Cardiac muscle cell (in vitro differentiated cells and primary cell): Measurements from ENCODE around the gene TAX1BP3. TPM values are rescaled to one million over a fixed set of nuclear protein-coding genes. Genes with fewer than 3 reads are reported as not detected.

Experiments
- DNase-seq, 2 donors: peaks; one replicate each; pipeline versions ENCODE4 v3.0.0 to v3.0.0-alpha.2; 2010 to 2017; ENCODE audit warnings: low read depth in 1 of 2, low spot score in 1 of 2
- H3K27ac ChIP-seq: fragments of 200-600 bp; sonication (generic); 2 replicates; pipeline ENCODE4 v1.5.1; 2016
- H3K27me3 ChIP-seq: fragments of 200-600 bp; sonication (generic); 2 replicates; pipeline ENCODE4 v1.6.0; 2016; ENCODE audit warnings: control low read depth
- H3K36me3 ChIP-seq: fragments of 200-600 bp; sonication (generic); 2 replicates; pipeline ENCODE4 v1.5.1; 2016; ENCODE audit warnings: control low read depth
- H3K4me1 ChIP-seq: fragments of 200-600 bp; sonication (generic); 2 replicates; pipeline ENCODE4 v1.8.1; 2017; ENCODE audit warnings: low read depth, mild to moderate bottlenecking, mixed run types
- H3K4me3 ChIP-seq: fragments of 200-600 bp; sonication (generic); 2 replicates; pipeline ENCODE4 v1.5.1; 2016; ENCODE audit warnings: mild to moderate bottlenecking
- H3K9me3 ChIP-seq: fragments of 200-600 bp; sonication (generic); 2 replicates; pipeline ENCODE4 v1.5.1; 2017; ENCODE audit warnings: low read depth, mild to moderate bottlenecking, control low read depth
- polyA plus RNA-seq: library from polyadenylated mRNA; unstranded; fragments of >200 nt; fragmentation: Nextera tagmentation; extraction: Ambion mirVana; gene quantifications from 2 replicates; pipeline ENCODE4 v1.2.1, GENCODE V29; 2016
- total RNA-seq: library from RNA; depleted of rRNA; stranded (reverse); fragments of >200 nt; gene quantifications from 2 replicates; pipeline ENCODE4 v1.2.3, GENCODE V29; 2016
- TF ChIP-seq, protein P1 (sequence below): IDR thresholded peaks from 2 replicates; pipeline ENCODE4 v1.5.1; 2012; ENCODE audit warnings: low read depth, mild to moderate bottlenecking, low read length

Gene TAX1BP3
- total and polyA plus RNA-seq, 2 experiments from 2014 or later, result 141 to 286 TPM

DNA sequence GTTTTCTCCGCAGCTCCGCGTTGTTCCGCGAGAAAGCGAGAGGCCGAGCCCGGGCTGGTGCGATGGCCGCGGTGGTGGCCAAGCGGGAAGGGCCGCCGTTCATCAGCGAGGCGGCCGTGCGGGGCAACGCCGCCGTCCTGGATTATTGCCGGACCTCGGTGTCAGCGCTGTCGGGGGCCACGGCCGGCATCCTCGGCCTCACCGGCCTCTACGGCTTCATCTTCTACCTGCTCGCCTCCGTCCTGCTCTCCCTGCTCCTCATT is 638 bp upstream of the TAX1BP3 start:
- no peak for DNase-seq
- Histone ChIP-seq H3K27ac (peak overlapping the region; percentile 95), H3K27me3 (no peaks in the 10 kb centered on the region), H3K36me3 (peaks cover 6% of the 10 kb centered on the region), H3K4me3 (peak overlapping the region; percentile 78), H3K9me3 (no peaks in the 10 kb centered on the region), H3K4me1 (peaks cover 11% of the 10 kb centered on the region)
- TF ChIP-seq, protein P1, sequence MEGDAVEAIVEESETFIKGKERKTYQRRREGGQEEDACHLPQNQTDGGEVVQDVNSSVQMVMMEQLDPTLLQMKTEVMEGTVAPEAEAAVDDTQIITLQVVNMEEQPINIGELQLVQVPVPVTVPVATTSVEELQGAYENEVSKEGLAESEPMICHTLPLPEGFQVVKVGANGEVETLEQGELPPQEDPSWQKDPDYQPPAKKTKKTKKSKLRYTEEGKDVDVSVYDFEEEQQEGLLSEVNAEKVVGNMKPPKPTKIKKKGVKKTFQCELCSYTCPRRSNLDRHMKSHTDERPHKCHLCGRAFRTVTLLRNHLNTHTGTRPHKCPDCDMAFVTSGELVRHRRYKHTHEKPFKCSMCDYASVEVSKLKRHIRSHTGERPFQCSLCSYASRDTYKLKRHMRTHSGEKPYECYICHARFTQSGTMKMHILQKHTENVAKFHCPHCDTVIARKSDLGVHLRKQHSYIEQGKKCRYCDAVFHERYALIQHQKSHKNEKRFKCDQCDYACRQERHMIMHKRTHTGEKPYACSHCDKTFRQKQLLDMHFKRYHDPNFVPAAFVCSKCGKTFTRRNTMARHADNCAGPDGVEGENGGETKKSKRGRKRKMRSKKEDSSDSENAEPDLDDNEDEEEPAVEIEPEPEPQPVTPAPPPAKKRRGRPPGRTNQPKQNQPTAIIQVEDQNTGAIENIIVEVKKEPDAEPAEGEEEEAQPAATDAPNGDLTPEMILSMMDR, result no peak

DNA sequence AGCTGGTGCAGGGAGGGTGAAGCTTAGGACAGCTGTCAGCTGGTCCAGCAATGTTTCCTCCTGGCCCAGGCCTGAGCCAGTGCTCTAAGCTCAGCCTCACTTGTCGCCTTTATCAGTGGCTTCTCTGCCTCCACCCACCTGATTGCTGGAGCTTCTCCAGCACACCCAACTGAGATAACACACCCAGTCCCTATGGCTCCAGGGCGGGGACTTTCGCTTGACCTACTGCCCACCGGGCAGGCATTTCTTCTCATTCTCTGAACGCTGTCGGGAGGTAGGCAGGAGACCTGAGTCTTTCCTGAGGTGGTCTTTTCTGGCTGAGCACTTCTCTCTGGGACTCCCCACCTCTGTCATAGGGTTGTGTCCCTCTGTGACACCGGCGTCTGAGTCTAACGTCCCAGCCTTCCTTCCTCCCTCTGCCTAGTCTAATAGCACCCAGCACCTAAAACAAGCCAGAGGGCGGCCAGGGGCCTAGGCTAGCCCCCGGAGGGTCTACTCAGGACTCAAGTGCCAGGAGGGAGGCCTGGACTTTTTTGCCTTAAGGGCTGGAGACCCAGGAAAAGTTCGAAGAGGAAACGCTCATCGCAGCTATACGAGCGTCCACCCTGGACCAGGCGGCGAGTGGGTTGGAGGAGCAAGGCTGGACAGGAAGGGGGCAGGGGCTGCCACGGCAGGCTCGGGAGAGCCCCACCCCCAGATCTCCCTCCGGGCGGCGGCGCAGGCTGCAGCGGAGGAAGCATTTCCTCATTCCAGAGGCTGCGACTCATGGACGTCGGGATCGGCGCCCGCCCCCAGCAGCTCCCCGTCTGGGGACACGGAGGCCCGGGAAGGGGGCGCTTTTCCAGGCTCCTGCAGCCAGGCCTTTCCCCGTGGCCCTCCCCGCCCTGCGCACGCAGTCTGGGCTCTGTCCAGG is 756 bp downstream of the TAX1BP3 start:
- H3K27me3 ChIP-seq, result no peaks in the 10 kb centered on the region

DNA sequence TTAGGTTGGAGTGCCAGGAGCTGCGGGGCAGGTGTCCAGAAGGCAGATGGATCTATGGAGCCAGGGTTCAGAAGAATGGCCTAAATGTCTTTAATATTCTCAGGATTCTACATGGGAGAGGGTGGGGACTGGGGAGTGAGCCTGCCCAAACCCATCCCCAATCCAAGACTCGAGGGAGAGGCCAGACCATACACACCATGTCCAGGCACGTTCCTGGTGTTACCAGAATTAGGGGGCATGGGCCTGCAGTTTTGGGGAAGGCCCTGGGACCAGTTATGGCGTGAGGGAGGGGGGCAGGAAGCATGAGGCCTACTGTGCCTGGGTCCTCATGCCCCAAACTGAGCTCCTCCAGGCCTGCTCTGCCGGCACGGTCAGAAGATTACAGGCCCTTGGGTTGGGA is 1.9 kb downstream of the TAX1BP3 start:
- no peaks in the 10 kb centered on the region for H3K27me3 ChIP-seq
- peaks cover 12% of the 10 kb centered on the region for H3K4me1 ChIP-seq
- H3K36me3 ChIP-seq, result peaks cover 6% of the 10 kb centered on the region
- TF ChIP-seq, protein P1, result no peak
- peak overlapping the region; percentile 97 for H3K27ac ChIP-seq
- H3K9me3 ChIP-seq, result no peaks in the 10 kb centered on the region
- H3K4me3 ChIP-seq, result peak overlapping the region; percentile 78
- DNase-seq, result no peak

More for the DNA sequence above, 756 bp downstream of the TAX1BP3 start:
- no peaks in the 10 kb centered on the region for H3K9me3 ChIP-seq
- peak overlapping the region; percentile 78 for H3K4me3 ChIP-seq
- TF ChIP-seq, protein P1, result no peak
- peaks cover 11% of the 10 kb centered on the region for H3K4me1 ChIP-seq
- DNase-seq, result peak; percentile 91 to 96
- peaks cover 6% of the 10 kb centered on the region for H3K36me3 ChIP-seq
- peak overlapping the region; percentile 97 for H3K27ac ChIP-seq

DNA sequence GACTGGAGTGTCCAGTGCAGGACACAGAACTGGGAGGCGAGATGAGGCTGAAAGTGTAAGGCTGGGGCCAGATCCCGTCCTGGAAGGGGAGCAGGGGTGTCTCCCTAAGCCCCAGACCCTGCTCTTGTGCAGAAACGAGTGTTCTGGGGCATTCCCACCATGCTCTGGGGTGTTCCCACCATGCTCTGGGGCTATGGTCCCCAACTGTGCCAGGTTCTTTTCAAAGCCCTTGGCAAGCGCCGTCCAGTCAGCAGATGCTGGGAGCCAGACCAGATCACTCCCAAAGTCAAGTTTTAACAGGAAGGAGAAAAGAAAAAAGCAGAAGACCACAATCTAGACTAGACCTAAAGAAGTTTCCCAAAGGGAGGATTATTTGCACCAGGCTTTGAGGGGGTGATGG is 2.5 kb downstream of the TAX1BP3 start:
- Histone ChIP-seq H3K27me3 (no peaks in the 10 kb centered on the region), H3K9me3 (no peaks in the 10 kb centered on the region), H3K27ac (peak overlapping the region; percentile 97), H3K4me1 (peaks cover 19% of the 10 kb centered on the region), H3K4me3 (no peak overlapping the region), H3K36me3 (peaks cover 6% of the 10 kb centered on the region)
- DNase-seq, result no peak
- TF ChIP-seq, protein P1, result no peak

DNA sequence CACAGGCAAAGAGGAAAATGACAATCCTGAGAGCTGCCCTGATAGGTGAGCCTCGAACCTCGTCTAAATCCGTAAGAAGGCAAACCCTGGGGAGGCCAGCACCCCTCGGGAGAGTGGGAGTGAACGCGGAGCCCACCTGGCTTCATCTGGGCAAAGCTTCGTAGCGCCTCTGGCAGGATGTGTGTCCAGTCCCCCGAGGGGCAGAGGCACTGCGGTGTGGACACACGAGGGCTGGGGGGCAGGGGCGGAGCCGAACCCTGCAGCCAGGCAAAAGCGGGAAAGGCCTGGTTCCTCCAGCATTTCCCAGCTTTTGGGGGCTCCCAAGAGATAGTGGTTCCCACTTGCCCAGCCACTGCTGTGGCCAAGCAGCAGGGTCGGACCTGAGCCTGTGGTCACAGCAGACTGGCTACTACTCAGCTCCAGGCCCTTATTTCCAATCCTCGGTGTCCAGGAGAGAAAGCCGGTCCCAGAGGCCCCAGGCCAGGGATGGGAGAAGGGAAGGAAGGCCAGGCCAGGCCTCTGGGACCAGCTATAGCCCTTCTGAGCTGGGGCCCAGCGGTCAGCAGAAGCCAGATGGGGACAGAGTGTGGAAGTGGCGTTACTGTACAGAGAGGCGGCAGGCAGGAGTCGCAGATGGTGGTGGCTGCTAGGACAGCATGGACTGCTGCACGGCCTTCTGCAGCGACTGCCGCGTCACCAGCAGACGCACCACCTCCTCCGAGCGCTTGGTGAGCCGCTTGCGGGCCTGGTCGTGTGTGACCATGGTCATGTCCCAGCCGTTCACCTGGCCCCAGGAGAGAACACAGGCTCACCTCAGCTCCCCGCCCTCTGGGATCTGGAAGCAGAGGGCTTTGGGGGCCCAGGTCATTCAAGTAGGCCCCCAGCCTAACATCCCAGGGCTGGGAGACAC is 5.0 kb downstream of the TAX1BP3 start:
- Histone ChIP-seq H3K4me1 (peaks cover 34% of the 10 kb centered on the region), H3K36me3 (peaks cover 6% of the 10 kb centered on the region), H3K4me3 (no peak overlapping the region), H3K27me3 (no peaks in the 10 kb centered on the region), H3K27ac (peak overlapping the region; percentile 24), H3K9me3 (no peaks in the 10 kb centered on the region)
- DNase-seq, result no peak
- TF ChIP-seq, protein P1, result no peak
